Activated naive CD8-positive, alpha-beta T cell (primary cell): ENCODE measurements around the gene CCDC121.
"Not testable (repeated sequence)": the region's sequence is repeated elsewhere in the genome, so short reads cannot be mapped to it uniquely, and the experiment has no call there.

ENCODE experiments used
- H3K27ac Mint-ChIP-seq: one replicate; pipeline ENCODE4 v1.8.0; 2021; ENCODE audit warnings: mixed read lengths
- H3K27me3 Mint-ChIP-seq: one replicate; pipeline ENCODE4 v1.8.0; 2021; ENCODE audit warnings: mixed read lengths
- H3K36me3 Mint-ChIP-seq: one replicate; pipeline ENCODE4 v1.8.0; 2021; ENCODE audit warnings: mixed read lengths
- H3K4me1 Mint-ChIP-seq: one replicate; pipeline ENCODE4 v1.8.0; 2021; ENCODE audit warnings: low read depth, mixed read lengths
- H3K4me3 Mint-ChIP-seq: one replicate; pipeline ENCODE4 v1.8.0; 2021; ENCODE audit warnings: mild to moderate bottlenecking, mixed read lengths
- H3K9me3 Mint-ChIP-seq: one replicate; pipeline ENCODE4 v1.8.0; 2021; ENCODE audit warnings: low read depth, mixed read lengths

CCDC121 gene

DNA sequence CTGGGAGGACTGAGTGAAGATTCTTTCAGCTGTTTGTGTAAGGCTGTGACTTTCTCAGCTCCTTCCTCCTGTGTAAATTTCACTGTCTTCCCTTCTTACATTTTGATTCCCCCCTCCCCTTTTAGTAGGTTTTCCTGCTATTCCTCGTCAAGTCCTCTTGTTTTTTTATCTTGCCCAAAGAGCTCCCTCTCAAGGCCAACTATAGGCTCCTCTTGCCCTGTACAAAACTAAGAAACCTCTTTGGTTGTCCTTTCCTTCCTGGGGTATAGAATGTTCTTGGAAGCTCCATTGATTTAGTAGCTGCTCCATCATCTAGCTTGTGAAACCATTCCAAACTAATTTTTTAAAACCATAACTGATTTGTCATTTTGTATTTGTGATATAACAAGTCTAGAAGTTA, 7.3 kb downstream of the CCDC121 start:
- Mint-ChIP-seq H3K9me3 (no peaks in the 10 kb centered on the region), H3K4me1 (no peaks in the 10 kb centered on the region), H3K27ac (peak overlapping the region; percentile 46), H3K27me3 (no peaks in the 10 kb centered on the region), H3K36me3 (peaks cover 11% of the 10 kb centered on the region), H3K4me3 (no peak overlapping the region)

GRCh38 chr2:27615316-27615715, 13.5 kb downstream of the CCDC121 start:
- Mint-ChIP-seq H3K9me3 (no peaks in the 10 kb centered on the region), H3K4me3 (no peak overlapping the region), H3K27ac (no peak overlapping the region), H3K27me3 (no peaks in the 10 kb centered on the region), H3K4me1 (no peaks in the 10 kb centered on the region), H3K36me3 (peaks cover 17% of the 10 kb centered on the region)

DNA sequence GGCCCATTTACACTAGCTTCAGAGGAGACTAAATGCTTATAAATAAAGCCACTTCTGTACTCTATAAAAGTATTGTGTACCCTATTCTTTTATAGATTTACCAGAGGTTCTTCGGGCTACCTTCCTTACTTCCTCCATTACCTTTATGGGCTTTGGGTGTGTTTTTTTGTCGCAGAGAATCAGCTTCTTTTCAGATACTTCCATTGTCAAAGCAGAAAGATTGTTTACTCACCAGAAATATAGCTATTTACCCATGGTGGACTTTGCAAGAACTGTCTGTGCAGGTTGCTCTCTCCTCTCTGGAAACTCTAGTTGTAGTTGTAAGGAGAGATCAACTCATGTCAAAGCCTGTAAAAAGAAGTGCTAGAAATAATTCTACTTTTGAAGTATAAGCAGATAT, 14.8 kb downstream of the CCDC121 start:
- peaks cover 17% of the 10 kb centered on the region for H3K36me3 Mint-ChIP-seq
- H3K9me3 Mint-ChIP-seq = no peaks in the 10 kb centered on the region
- no peaks in the 10 kb centered on the region for H3K4me1 Mint-ChIP-seq
- H3K27ac Mint-ChIP-seq = no peak overlapping the region
- no peaks in the 10 kb centered on the region for H3K27me3 Mint-ChIP-seq
- no peak overlapping the region for H3K4me3 Mint-ChIP-seq

GRCh38 chr2:27606611-27607010, 22.2 kb downstream of the CCDC121 start:
- no peaks in the 10 kb centered on the region for H3K4me1 Mint-ChIP-seq
- H3K9me3 Mint-ChIP-seq = no peaks in the 10 kb centered on the region
- H3K27me3 Mint-ChIP-seq = no peaks in the 10 kb centered on the region
- peaks cover 11% of the 10 kb centered on the region for H3K36me3 Mint-ChIP-seq
- H3K4me3 Mint-ChIP-seq = no peak overlapping the region
- H3K27ac Mint-ChIP-seq = no peak overlapping the region

DNA sequence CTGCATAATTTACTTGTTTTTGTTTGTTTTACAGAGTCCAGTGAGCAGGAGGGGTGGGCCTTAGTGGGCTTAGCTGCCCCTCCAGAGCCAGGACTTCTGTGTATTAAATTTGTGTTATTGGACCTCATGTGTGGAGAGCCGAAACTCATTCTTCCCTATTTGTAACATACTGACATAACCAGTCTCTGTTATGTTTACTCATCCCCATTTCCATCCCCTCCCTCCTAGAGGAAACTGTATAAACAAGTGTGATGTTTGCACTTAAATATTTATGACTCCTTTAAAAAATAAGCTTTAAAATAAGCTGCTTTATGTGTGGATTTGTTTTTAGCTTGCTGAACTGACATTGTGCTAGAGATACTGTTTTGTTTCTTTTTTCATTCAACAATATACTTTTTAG, 32.2 kb downstream of the CCDC121 start:
- Mint-ChIP-seq H3K4me1 (peaks cover 45% of the 10 kb centered on the region), H3K9me3 (no peaks in the 10 kb centered on the region), H3K36me3 (peaks cover 23% of the 10 kb centered on the region), H3K27ac (peak overlapping the region; percentile 34), H3K27me3 (no peaks in the 10 kb centered on the region), H3K4me3 (no peak overlapping the region)

DNA sequence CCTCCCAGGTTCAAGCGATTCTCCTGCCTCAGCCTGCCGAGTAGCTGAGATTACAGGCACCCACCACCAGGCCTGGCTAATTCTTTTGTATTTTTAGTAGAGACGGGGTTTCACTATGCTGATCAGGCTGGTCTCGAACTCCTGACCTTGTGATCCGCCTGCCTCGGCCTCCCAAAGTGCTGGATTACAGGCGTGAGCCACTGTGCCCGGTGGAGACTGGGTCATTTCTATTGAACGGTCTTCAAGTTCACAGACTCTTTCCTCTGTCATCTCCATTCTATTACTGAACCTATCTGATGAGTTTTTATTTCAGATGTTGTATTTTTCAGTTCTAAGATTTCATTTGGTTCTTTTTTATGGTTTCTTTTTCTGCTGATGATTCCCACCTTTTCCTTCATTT, 33.4 kb downstream of the CCDC121 start:
- peaks cover 26% of the 10 kb centered on the region for H3K36me3 Mint-ChIP-seq
- not testable (repeated sequence) for H3K27me3 Mint-ChIP-seq, H3K9me3 Mint-ChIP-seq, H3K4me3 Mint-ChIP-seq
- peak overlapping the region; percentile 38 for H3K27ac Mint-ChIP-seq
- peaks cover 46% of the 10 kb centered on the region for H3K4me1 Mint-ChIP-seq

- H3K9me3 Mint-ChIP-seq, H3K27ac Mint-ChIP-seq, H3K27me3 Mint-ChIP-seq, H3K4me3 Mint-ChIP-seq: not testable (repeated sequence)
- Mint-ChIP-seq H3K36me3 (peaks cover 32% of the 10 kb centered on the region), H3K4me1 (peaks cover 40% of the 10 kb centered on the region)
Observed at GRCh38 chr2:27594020-27594703, 34.6 kb downstream of the CCDC121 start.

DNA sequence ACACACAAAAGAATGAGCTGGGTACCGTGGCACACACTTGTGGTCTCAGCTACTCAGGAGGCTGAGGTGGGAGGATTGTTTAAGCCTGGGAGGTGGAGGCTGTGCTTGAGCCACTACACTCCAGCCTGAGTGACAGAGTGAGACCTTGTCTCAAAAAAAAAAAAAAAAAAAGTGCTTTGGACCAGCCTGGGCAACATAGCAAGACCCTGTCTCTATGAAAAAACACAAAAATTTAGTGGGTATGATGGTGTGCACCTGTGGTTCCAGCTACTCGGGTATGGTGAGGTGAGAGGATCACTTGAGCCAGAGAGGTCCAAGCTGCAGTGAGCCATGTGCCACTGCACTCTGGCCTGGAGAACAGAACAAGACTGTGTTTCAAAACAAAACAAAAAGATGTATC, 35.6 kb downstream of the CCDC121 start:
- Mint-ChIP-seq H3K36me3 (peaks cover 32% of the 10 kb centered on the region), H3K27ac (peak overlapping the region; percentile 58), H3K27me3 (no peaks in the 10 kb centered on the region), H3K4me1 (peaks cover 38% of the 10 kb centered on the region), H3K4me3 (no peak overlapping the region), H3K9me3 (peaks cover 6% of the 10 kb centered on the region)

GRCh38 chr2:27591745-27592144, 37.1 kb downstream of the CCDC121 start:
- no peaks in the 10 kb centered on the region for H3K27me3 Mint-ChIP-seq
- H3K4me3 Mint-ChIP-seq = no peak overlapping the region
- peaks cover 38% of the 10 kb centered on the region for H3K36me3 Mint-ChIP-seq
- H3K27ac Mint-ChIP-seq = no peak overlapping the region
- H3K9me3 Mint-ChIP-seq = peaks cover 6% of the 10 kb centered on the region
- H3K4me1 Mint-ChIP-seq = peaks cover 37% of the 10 kb centered on the region

GRCh38 chr2:27588308-27588707, 40.5 kb downstream of the CCDC121 start:
- Mint-ChIP-seq H3K9me3 (peaks cover 6% of the 10 kb centered on the region), H3K4me3 (no peak overlapping the region), H3K27me3 (no peaks in the 10 kb centered on the region), H3K36me3 (peaks cover 33% of the 10 kb centered on the region), H3K4me1 (peaks cover 55% of the 10 kb centered on the region), H3K27ac (no peak overlapping the region)

DNA sequence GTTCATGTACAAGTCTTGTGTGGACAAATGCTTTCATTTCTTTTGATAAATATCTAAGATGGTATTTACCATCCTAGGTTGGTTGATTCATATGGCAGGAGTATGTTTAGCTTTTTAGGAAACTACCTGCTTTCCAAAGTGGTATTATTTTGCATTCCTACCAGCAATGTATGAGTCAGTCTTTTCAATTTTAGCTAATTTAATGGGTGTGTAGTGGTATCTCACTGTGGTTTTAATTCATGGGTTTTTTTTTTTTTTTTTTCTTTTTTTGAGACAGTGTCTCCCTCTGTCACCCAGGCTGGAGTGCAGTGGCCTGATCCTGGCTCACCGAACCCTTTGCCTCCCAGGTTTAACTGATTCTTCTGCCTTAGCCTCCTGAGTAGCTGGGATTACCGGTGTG, 41.8 kb downstream of the CCDC121 start:
- Mint-ChIP-seq H3K27ac (peak overlapping the region; percentile 89), H3K27me3 (no peaks in the 10 kb centered on the region), H3K9me3 (peaks cover 6% of the 10 kb centered on the region), H3K4me1 (peaks cover 58% of the 10 kb centered on the region), H3K4me3 (peak overlapping the region; percentile 72), H3K36me3 (peaks cover 30% of the 10 kb centered on the region)

DNA sequence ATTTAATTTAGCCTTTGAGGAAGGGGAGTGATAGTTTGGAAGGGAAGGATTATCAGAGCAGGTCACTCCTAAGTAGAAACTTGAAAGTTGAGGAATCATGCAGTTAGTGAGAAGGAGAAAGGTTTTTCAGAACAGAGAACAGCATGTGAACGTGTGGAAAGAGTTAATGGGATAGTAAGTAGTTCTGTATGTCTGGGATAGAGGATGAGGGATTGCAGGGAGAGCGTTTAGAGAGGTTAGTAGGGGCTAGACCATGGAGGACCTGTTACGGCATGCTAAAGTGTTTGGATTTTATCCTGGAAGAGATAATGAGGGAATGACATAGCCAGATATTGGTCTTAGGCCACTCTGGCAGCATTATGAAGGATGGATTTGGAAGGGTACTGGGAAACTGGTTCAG, 44.2 kb downstream of the CCDC121 start:
- H3K9me3 Mint-ChIP-seq = peaks cover 1% of the 10 kb centered on the region
- H3K36me3 Mint-ChIP-seq = peaks cover 18% of the 10 kb centered on the region
- peaks cover 52% of the 10 kb centered on the region for H3K4me1 Mint-ChIP-seq
- H3K27ac Mint-ChIP-seq = peak overlapping the region; percentile 84
- no peaks in the 10 kb centered on the region for H3K27me3 Mint-ChIP-seq
- peak overlapping the region; percentile 99 for H3K4me3 Mint-ChIP-seq

GRCh38 chr2:27583390-27583915, 45.4 kb downstream of the CCDC121 start:
- peak overlapping the region; percentile 94 for H3K27ac Mint-ChIP-seq
- H3K27me3 Mint-ChIP-seq = no peaks in the 10 kb centered on the region
- no peaks in the 10 kb centered on the region for H3K9me3 Mint-ChIP-seq
- peaks cover 18% of the 10 kb centered on the region for H3K36me3 Mint-ChIP-seq
- peaks cover 49% of the 10 kb centered on the region for H3K4me1 Mint-ChIP-seq
- peak overlapping the region; percentile 99 for H3K4me3 Mint-ChIP-seq

DNA sequence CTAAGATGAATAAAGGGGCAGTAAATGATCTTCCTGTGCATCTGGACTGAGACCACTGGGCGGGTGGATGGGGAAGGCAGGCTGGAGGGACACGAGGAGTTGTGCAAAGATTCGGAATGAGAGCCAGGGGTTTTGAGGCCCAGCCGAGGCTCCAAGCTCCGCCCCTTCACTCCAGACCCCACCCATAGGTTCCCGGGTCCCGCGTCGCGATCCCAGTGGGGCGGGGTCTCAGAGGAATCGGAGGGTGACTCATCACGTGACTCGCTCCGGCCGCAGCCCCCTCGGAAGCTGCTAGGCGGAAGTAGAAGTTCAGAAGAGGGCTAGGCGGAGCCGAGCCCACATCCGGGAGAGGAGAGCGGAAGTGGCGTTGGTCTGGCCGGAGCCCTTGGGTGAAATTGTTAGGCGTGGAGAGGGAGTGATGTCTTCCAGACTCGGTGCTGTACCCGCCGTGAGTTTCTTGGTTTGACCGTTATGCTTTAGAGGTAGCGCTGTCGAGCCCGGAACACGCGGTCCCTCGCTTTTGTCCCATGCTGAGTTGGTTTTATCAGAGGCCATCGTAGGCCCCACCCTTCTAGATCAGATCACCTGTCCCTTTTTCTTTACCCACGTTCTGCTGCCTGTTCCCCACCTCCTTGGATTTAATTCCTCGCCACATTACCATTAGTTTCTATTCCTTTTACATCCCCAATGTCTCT, 46.0 kb downstream of the CCDC121 start, which contains the start of gene ZNF512:
TSS of gene ZNF512 (plus strand) at position 348 of the 695 bp plus-strand sequence. CDS start at position 419, 71 bp downstream.
- Mint-ChIP-seq H3K27me3 (no peaks in the 10 kb centered on the region), H3K4me1 (peaks cover 43% of the 10 kb centered on the region), H3K36me3 (peaks cover 16% of the 10 kb centered on the region), H3K9me3 (peaks cover 1% of the 10 kb centered on the region), H3K4me3 (peak within 1 kb of the TSS; percentile 99), H3K27ac (peak within 1 kb of the TSS; percentile 94)

- Mint-ChIP-seq H3K4me1 (peaks cover 39% of the 10 kb centered on the region), H3K27ac (peak overlapping the region; percentile 94), H3K36me3 (peaks cover 18% of the 10 kb centered on the region), H3K9me3 (peaks cover 5% of the 10 kb centered on the region), H3K27me3 (no peaks in the 10 kb centered on the region), H3K4me3 (peak overlapping the region; percentile 99)
Observed at GRCh38 chr2:27582129-27582694, 46.6 kb downstream of the CCDC121 start.
